ENCODE data around the gene PIP5K1C. TPM values are rescaled to one million over a fixed set of nuclear protein-coding genes. Genes with fewer than 3 reads are reported as not detected.
"Not testable (repeated sequence)": the region's sequence is repeated elsewhere in the genome, so short reads cannot be mapped to it uniquely, and the experiment has no call there.

The PIP5K1C gene
- polyA plus RNA-seq, 4 donors = 19.3 to 30.8 (median 23.3) TPM

- DNase-seq (ENCODE audit: low read depth in 4 of 4, low spot score in 3 of 4) = no peak
Measured at GRCh38 chr19:3648037-3648905, 52.0 kb downstream of the PIP5K1C start.

GRCh38 chr19:3647102-3647501, 53.2 kb downstream of the PIP5K1C start:
- DNase-seq (ENCODE audit: low read depth in 4 of 4, low spot score in 3 of 4) = not testable (repeated sequence)

- no peak for DNase-seq (ENCODE audit: low read depth in 4 of 4, low spot score in 3 of 4)
Measured at GRCh38 chr19:3646336-3647092, 53.8 kb downstream of the PIP5K1C start.

GRCh38 chr19:3645726-3646125, 54.5 kb downstream of the PIP5K1C start:
- DNase-seq (ENCODE audit: low read depth in 4 of 4, low spot score in 3 of 4) = no peak

GRCh38 chr19:3645067-3645396, 55.2 kb downstream of the PIP5K1C start:
- no peak for DNase-seq (ENCODE audit: low read depth in 4 of 4, low spot score in 3 of 4)

GRCh38 chr19:3644351-3645066, 55.8 kb downstream of the PIP5K1C start:
- no peak for DNase-seq (ENCODE audit: low read depth in 4 of 4, low spot score in 3 of 4)

- no peak for DNase-seq (ENCODE audit: low read depth in 4 of 4, low spot score in 3 of 4)
Measured at GRCh38 chr19:3643674-3644313, 56.5 kb downstream of the PIP5K1C start.

- no peak for DNase-seq (ENCODE audit: low read depth in 4 of 4, low spot score in 3 of 4)
Measured at GRCh38 chr19:3642987-3643673, 57.1 kb downstream of the PIP5K1C start.

GRCh38 chr19:3642296-3642695, 58.0 kb downstream of the PIP5K1C start:
- no peak for DNase-seq (ENCODE audit: low read depth in 4 of 4, low spot score in 3 of 4)

GRCh38 chr19:3641515-3642269, 58.6 kb downstream of the PIP5K1C start:
- no peak for DNase-seq (ENCODE audit: low read depth in 4 of 4, low spot score in 3 of 4)

- no peak for DNase-seq (ENCODE audit: low read depth in 4 of 4, low spot score in 3 of 4)
Measured at GRCh38 chr19:3639479-3639878, 60.8 kb downstream of the PIP5K1C start.

- DNase-seq (ENCODE audit: low read depth in 4 of 4, low spot score in 3 of 4) = no peak
Measured at GRCh38 chr19:3638208-3639193, 61.8 kb downstream of the PIP5K1C start.

- DNase-seq (ENCODE audit: low read depth in 4 of 4, low spot score in 3 of 4) = no peak
Measured at GRCh38 chr19:3637621-3638020, 62.6 kb downstream of the PIP5K1C start.

- DNase-seq (ENCODE audit: low read depth in 4 of 4, low spot score in 3 of 4) = no peak
Measured at GRCh38 chr19:3636962-3637361, 63.3 kb downstream of the PIP5K1C start.

- DNase-seq (ENCODE audit: low read depth in 4 of 4, low spot score in 3 of 4) = no peak
Measured at GRCh38 chr19:3636506-3636905, 63.8 kb downstream of the PIP5K1C start.

GRCh38 chr19:3634496-3635045, 65.7 kb downstream of the PIP5K1C start:
- DNase-seq (ENCODE audit: low read depth in 4 of 4, low spot score in 3 of 4) = no peak

- DNase-seq (ENCODE audit: low read depth in 4 of 4, low spot score in 3 of 4) = no peak
Measured at GRCh38 chr19:3633559-3633988, 66.7 kb downstream of the PIP5K1C start.
